Endothelial cell of umbilical vein (primary cell): ENCODE measurements around the gene FOXP1.

Source experiments
- EZH2 ChIP-seq: IDR thresholded peaks from 2 replicates; pipeline ENCODE4 v1.6.1; 2012; ENCODE audit warnings: borderline replicate concordance, low read depth, mild to moderate bottlenecking, moderate library complexity, low read length, inconsistent platforms; ENCODE audit not compliant: severe bottlenecking
- JUN ChIP-seq: IDR thresholded peaks from 2 replicates; pipeline ENCODE4 v1.6.1; 2011; ENCODE audit warnings: borderline replicate concordance, low read depth; ENCODE audit not compliant: insufficient read length, insufficient read depth
- POLR2A ChIP-seq: IDR thresholded peaks from 2 replicates; pipeline ENCODE4 v1.6.1; 2012; ENCODE audit warnings: low read depth, mild to moderate bottlenecking, control low read depth, low read length
- POLR2AphosphoS5 ChIP-seq: IDR thresholded peaks from 2 replicates; pipeline ENCODE4 v1.6.1; 2012; ENCODE audit warnings: low read depth, mild to moderate bottlenecking, control low read depth, low read length, moderate library complexity; ENCODE audit not compliant: insufficient read depth
- TF ChIP-seq, protein P1 (sequence below), 2 donors: IDR thresholded peaks; 1 replicate in 1 of 2; 2 replicates in 1 of 2; pipeline ENCODE4 v1.5.1; 2011; ENCODE audit warnings: low read length in 2 of 2, mild to moderate bottlenecking in 2 of 2, moderate library complexity in 2 of 2, control low read depth in 1 of 2, inconsistent platforms in 1 of 2, low read depth in 1 of 2; ENCODE audit not compliant: insufficient read depth in 1 of 2; ENCODE audit errors: extremely low read depth in 1 of 2

DNA sequence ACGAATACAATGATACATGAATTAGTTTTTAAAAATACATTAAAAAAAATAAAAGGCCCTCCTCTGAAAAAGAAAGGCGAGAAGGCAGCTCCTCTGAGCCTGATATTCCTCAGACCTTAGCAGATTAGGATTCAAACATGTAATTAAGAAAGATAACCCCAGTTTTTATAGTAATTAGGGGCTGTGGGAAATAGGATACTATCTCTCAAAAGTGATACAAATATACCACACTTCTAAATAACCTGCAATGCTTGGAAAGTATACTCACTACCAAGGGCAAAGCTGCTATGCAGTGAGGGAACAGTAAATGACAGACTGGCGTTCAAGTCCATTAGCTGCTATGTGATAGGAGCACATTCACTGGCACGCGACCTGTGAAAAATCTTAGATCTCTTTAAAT, 445.1 kb downstream of the FOXP1 start:
- TF ChIP-seq JUN: no peak
- no peak for TF ChIP-seq POLR2AphosphoS5
- TF ChIP-seq POLR2A: no peak
- TF ChIP-seq, protein P1, sequence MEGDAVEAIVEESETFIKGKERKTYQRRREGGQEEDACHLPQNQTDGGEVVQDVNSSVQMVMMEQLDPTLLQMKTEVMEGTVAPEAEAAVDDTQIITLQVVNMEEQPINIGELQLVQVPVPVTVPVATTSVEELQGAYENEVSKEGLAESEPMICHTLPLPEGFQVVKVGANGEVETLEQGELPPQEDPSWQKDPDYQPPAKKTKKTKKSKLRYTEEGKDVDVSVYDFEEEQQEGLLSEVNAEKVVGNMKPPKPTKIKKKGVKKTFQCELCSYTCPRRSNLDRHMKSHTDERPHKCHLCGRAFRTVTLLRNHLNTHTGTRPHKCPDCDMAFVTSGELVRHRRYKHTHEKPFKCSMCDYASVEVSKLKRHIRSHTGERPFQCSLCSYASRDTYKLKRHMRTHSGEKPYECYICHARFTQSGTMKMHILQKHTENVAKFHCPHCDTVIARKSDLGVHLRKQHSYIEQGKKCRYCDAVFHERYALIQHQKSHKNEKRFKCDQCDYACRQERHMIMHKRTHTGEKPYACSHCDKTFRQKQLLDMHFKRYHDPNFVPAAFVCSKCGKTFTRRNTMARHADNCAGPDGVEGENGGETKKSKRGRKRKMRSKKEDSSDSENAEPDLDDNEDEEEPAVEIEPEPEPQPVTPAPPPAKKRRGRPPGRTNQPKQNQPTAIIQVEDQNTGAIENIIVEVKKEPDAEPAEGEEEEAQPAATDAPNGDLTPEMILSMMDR (IDR thresholded peaks at IDR 0.05; ENCODE audit: extremely low read depth in 1 of 2, insufficient read depth in 1 of 2, low read depth in 1 of 2, low read length in 2 of 2): no peak
- TF ChIP-seq EZH2: no peak
